ENCODE measurements around the gene SSUH2.

DNA sequence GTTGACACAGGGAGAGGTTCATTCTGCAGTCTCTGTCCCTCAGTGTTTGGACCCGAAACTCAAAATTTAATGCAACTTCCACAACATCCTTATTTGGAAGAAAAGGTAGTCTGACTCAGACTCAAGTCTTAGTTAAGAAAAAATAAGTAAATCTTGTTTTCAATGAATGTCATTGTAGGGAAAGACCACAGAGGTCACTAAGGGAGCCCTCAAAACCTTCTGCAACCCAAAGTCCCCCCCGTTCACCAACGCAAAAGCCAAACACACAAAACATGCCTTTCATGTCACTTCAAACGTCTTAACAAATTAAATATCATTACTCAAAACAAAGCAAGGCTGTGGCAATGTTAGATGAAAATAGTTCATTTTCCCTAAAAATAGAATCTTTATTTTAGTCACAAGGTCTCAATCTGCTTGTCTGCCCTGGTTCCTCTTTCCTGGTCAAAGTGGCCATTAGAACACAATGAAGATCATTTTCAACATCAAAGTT lies 20.9 kb upstream of the SSUH2 start:
- TF ChIP-seq, protein P1, sequence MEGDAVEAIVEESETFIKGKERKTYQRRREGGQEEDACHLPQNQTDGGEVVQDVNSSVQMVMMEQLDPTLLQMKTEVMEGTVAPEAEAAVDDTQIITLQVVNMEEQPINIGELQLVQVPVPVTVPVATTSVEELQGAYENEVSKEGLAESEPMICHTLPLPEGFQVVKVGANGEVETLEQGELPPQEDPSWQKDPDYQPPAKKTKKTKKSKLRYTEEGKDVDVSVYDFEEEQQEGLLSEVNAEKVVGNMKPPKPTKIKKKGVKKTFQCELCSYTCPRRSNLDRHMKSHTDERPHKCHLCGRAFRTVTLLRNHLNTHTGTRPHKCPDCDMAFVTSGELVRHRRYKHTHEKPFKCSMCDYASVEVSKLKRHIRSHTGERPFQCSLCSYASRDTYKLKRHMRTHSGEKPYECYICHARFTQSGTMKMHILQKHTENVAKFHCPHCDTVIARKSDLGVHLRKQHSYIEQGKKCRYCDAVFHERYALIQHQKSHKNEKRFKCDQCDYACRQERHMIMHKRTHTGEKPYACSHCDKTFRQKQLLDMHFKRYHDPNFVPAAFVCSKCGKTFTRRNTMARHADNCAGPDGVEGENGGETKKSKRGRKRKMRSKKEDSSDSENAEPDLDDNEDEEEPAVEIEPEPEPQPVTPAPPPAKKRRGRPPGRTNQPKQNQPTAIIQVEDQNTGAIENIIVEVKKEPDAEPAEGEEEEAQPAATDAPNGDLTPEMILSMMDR (IDR thresholded peaks at IDR 0.05), result no peak
- no peak for TF ChIP-seq POLR2A (IDR thresholded peaks at IDR 0.05)

Measured in testis (tissue), 2 donors.